Small intestine (tissue), 7 donors: ENCODE data around the gene MYH9. TPM values are rescaled to one million over a fixed set of nuclear protein-coding genes. Genes with fewer than 3 reads are reported as not detected.
"Not testable (repeated sequence)": the region's sequence is repeated elsewhere in the genome, so short reads cannot be mapped to it uniquely, and the experiment has no call there.

Experiments
- DNase-seq, 2 donors: peaks; one replicate each; pipeline versions ENCODE4 v3.0.0 to v3.0.0-alpha.2; 2013
- FAIRE-seq: peaks from 2 replicates; lab custom pipeline; 2012; peaks lifted over from hg19 to GRCh38; lab: Jason Lieb, UNC
- H3K27ac ChIP-seq, 3 donors: one replicate each; pipeline ENCODE4 v1.5.1; 2013; ENCODE audit warnings: low read length in 2 of 3, mild to moderate bottlenecking in 2 of 3, control low read depth in 1 of 3, inconsistent platforms in 1 of 3, low read depth in 1 of 3, moderate library complexity in 1 of 3
- H3K27me3 ChIP-seq, 3 donors: one replicate each; pipeline ENCODE4 v1.6.1; 2013; ENCODE audit warnings: low read length in 3 of 3, inconsistent platforms in 1 of 3; ENCODE audit not compliant: control insufficient read depth in 3 of 3, insufficient read depth in 3 of 3
- H3K36me3 ChIP-seq, 3 donors: one replicate each; pipeline ENCODE4 v1.6.1; 2013; ENCODE audit warnings: low read length in 3 of 3, inconsistent platforms in 1 of 3, low read depth in 1 of 3, mild to moderate bottlenecking in 1 of 3, moderate library complexity in 1 of 3; ENCODE audit not compliant: control insufficient read depth in 3 of 3, insufficient read depth in 2 of 3
- H3K4me1 ChIP-seq, 3 donors: one replicate each; pipeline ENCODE4 v1.6.1; 2013; ENCODE audit warnings: low read length in 2 of 3, inconsistent platforms in 1 of 3, low read depth in 1 of 3, mild to moderate bottlenecking in 1 of 3, moderate library complexity in 1 of 3; ENCODE audit not compliant: control insufficient read depth in 3 of 3, insufficient read depth in 2 of 3
- H3K4me3 ChIP-seq, 3 donors: one replicate each; pipeline ENCODE4 v1.5.1; 2013; ENCODE audit warnings: low read length in 3 of 3, control low read depth in 1 of 3, inconsistent platforms in 1 of 3, low read depth in 1 of 3, mild to moderate bottlenecking in 1 of 3, moderate library complexity in 1 of 3
- H3K9me3 ChIP-seq, 2 donors: one replicate each; pipeline ENCODE4 v1.6.1; 2013; ENCODE audit warnings: low read depth in 1 of 2, low read length in 1 of 2; ENCODE audit not compliant: control insufficient read depth in 2 of 2, insufficient read depth in 1 of 2
- WGBS, 3 donors: extraction: QIAGEN DNeasy Blood & Tissue Kit; methylation state at CpG; one replicate each; pipeline ENCODE4 v1.1.7; 2013; 5-methylcytosine and 5-hydroxymethylcytosine counted together
- polyA plus RNA-seq, 4 donors: library from polyadenylated mRNA; stranded (reverse) in 3 of 4; unstranded in 1 of 4; fragments of 200-250 nt in 3 of 4; fragments of 120-200 nt in 1 of 4; gene quantifications; one replicate each; pipeline versions ENCODE4 v1.2.1 to v1.2.3, GENCODE V29; 2013
- donor health status: healthy with polysubstance abuse.
- donor health status: control.
- donor health status: control.
- donor health status: Bipolar disorder and iron deficiency.
- donor health status: healthy.

The MYH9 gene
- polyA plus RNA-seq, 4 donors = 95.4 to 188 (median 143) TPM

GRCh38 chr22:36427952-36428351, 40.2 kb upstream of the MYH9 start:
- DNase-seq, H3K36me3 ChIP-seq, H3K4me3 ChIP-seq, H3K27ac ChIP-seq, H3K9me3 ChIP-seq, FAIRE-seq, H3K27me3 ChIP-seq: not testable (repeated sequence)
- 70 to 78% (median 73%) methylated on average over 11 of the region's 11 CpGs for WGBS, 3 donors
- H3K4me1 ChIP-seq = peaks cover 3 to 30% (median 3%) of the 10 kb centered on the region in 3 donors

DNA sequence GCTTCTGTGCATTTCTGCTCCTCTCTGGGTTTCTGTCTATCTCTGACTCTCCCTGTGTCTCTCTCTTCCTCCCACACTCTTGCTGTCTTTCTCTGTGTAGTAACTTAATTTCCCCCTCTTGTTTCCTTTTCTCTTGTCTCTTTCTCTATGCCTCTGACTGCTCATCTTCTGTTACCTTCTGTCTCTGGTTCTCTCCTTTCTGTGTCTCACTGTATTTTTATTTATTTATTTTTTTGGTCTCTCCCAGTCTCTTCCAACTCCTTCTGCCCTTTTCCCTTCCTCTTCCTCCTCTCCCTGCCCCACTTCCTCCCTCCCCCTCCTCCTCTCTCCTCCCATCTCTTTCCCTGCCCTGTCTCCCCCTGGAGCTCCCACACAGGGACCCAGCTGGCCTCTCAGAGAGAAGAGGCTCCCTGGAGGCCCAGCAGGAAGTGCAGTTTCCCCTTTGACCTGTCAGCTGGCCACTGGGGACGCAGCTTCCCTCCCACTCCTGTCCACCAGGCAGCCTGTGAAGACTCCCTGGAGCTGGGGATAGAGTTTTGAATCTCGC, 38.3 kb upstream of the MYH9 start:
- Histone ChIP-seq H3K27me3 (no peaks in the 10 kb centered on the region), H3K36me3 (no peaks in the 10 kb centered on the region), H3K4me3 (no peak overlapping the region), H3K27ac (peak overlapping the region in 2 of 3 donors; percentile 60 to 73), H3K4me1 (peaks cover 3 to 31% (median 7%) of the 10 kb centered on the region in 3 donors), H3K9me3 (peaks cover 0 to 7% of the 10 kb centered on the region in 2 donors)
- FAIRE-seq (no peak), DNase-seq (peak in 1 of 2 donors; percentile 59)
- 45 to 52% (median 48%) methylated on average over 2 of the region's 2 CpGs for WGBS, 3 donors

GRCh38 chr22:36424901-36425579, 37.3 kb upstream of the MYH9 start:
- peak overlapping the region in 1 of 3 donors; percentile 45 for H3K27ac ChIP-seq
- H3K4me3 ChIP-seq = no peak overlapping the region
- H3K4me1 ChIP-seq = peaks cover 3 to 40% (median 7%) of the 10 kb centered on the region in 3 donors
- H3K36me3 ChIP-seq = no peaks in the 10 kb centered on the region
- H3K27me3 ChIP-seq = no peaks in the 10 kb centered on the region
- no peak for DNase-seq
- WGBS, 3 donors = 90 to 92% (median 92%) methylated on average over 5 of the region's 5 CpGs
- FAIRE-seq = no peak
- H3K9me3 ChIP-seq = peaks cover 0 to 7% of the 10 kb centered on the region in 2 donors

DNA sequence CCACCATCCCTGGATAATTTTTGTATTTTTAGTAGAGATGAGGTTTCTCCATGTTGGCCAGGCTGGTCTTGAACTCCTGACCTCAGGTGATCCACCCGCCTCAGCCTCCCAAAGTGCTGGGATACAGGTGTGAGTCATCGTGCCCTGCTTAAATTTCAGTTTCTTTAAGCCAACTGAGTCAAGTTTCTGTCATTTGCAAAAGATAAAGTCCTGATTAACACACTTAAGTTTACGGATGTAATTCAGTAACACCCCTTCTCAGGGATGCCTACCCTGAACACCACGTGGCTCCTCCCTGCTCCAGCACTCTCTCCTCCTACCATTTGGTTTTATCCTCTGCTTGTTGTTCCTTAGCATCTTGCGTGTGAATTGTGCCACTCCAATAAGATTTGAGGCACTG, 36.7 kb upstream of the MYH9 start:
- Histone ChIP-seq H3K27ac (peak overlapping the region in 1 of 3 donors; percentile 45), H3K4me1 (peaks cover 3 to 43% (median 7%) of the 10 kb centered on the region in 3 donors)
- 64 to 74% (median 69%) methylated on average over 5 of the region's 5 CpGs for WGBS, 3 donors
- not testable (repeated sequence) for H3K4me3 ChIP-seq, H3K9me3 ChIP-seq, DNase-seq, H3K27me3 ChIP-seq, FAIRE-seq, H3K36me3 ChIP-seq

GRCh38 chr22:36423461-36424404, 36.0 kb upstream of the MYH9 start:
- FAIRE-seq (no peak), DNase-seq (no peak)
- WGBS, 3 donors = 82 to 90% (median 84%) methylated on average over 12 to 15 of the region's 16 CpGs
- H3K4me3 ChIP-seq = no peak overlapping the region
- no peaks in the 10 kb centered on the region for H3K27me3 ChIP-seq
- no peaks in the 10 kb centered on the region for H3K36me3 ChIP-seq
- H3K27ac ChIP-seq = peak overlapping the region in 1 of 3 donors; percentile 19
- H3K9me3 ChIP-seq = peaks cover 0 to 8% of the 10 kb centered on the region in 2 donors
- H3K4me1 ChIP-seq = peaks cover 3 to 48% (median 7%) of the 10 kb centered on the region in 3 donors

DNA sequence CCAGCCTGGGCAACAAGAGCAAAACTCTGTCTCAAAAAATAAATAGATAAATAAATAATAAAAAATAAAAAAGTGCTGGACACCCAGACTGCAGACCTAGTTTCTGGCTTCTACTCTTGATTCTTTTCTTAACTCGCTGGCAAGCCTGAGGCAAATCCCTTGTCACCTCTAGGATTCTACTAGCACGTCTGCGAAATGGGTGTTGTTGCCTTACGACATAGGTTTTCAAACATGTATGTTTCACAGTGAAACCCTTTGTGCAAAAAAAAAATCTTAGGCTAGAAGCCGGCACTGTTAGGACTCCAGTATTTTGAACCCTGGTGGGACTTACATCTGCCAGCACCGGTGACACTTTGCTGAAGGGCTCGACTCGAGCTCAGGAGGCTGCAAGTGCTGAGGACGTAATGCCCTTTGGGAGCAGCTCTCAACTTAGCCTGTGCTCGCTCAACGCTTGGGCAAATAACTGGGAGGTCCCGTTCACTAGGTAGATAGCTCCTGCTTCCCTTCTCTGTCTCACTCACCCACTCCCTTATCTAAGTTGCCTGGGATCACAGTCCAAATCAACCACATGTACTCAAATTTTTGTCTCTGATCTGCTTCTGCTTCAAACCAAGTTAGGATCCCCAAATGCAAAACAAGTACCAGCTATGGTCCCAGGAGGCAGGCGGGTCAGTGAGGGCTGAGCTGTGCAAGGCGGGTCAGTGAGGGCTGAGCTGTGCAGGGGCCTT, 34.7 kb upstream of the MYH9 start:
- DNase-seq (peak; percentile 59 to 68), FAIRE-seq (no peak)
- 43 to 74% (median 53%) methylated on average over 14 of the region's 14 CpGs for WGBS, 3 donors
- H3K9me3 ChIP-seq = peaks cover 0 to 6% of the 10 kb centered on the region in 2 donors
- H3K4me3 ChIP-seq = no peak overlapping the region
- H3K27me3 ChIP-seq = no peaks in the 10 kb centered on the region
- H3K4me1 ChIP-seq = peaks cover 3 to 52% (median 7%) of the 10 kb centered on the region in 3 donors
- peak overlapping the region in 2 of 3 donors; percentile 24 to 36 for H3K27ac ChIP-seq
- H3K36me3 ChIP-seq = no peaks in the 10 kb centered on the region

GRCh38 chr22:36419912-36420882, 32.4 kb upstream of the MYH9 start:
- Histone ChIP-seq H3K27ac (peak overlapping the region; percentile 85 to 93 (median 93)), H3K4me3 (peak overlapping the region in 1 of 3 donors; percentile 27), H3K36me3 (peaks cover 0 to 2% (median 0%) of the 10 kb centered on the region in 3 donors), H3K27me3 (no peaks in the 10 kb centered on the region), H3K4me1 (peaks cover 2 to 48% (median 7%) of the 10 kb centered on the region in 3 donors), H3K9me3 (peaks cover 0 to 3% of the 10 kb centered on the region in 2 donors)
- WGBS, 3 donors = 17 to 45% (median 33%) methylated on average over 21 of the region's 21 CpGs
- FAIRE-seq = no peak
- DNase-seq = peak; percentile 76 to 77
